ENCODE results near the gene TSPAN18. TPM values are rescaled to one million over a fixed set of nuclear protein-coding genes. Genes with fewer than 3 reads are reported as not detected.

TSPAN18 gene
- total and polyA plus RNA-seq, 2 of the 8 experiments (the other 6 are each of a cell fraction or from before 2014, with no cell fraction given), result 5.2 to 10.2 TPM

GRCh38 chr11:44851496-44851895, 124.7 kb downstream of the TSPAN18 start (continued):
- no peak for TF ChIP-seq ATF2 (IDR thresholded peaks at IDR 0.05; ENCODE audit: low read length)
